ENCODE results near the gene CDH13.

DNA sequence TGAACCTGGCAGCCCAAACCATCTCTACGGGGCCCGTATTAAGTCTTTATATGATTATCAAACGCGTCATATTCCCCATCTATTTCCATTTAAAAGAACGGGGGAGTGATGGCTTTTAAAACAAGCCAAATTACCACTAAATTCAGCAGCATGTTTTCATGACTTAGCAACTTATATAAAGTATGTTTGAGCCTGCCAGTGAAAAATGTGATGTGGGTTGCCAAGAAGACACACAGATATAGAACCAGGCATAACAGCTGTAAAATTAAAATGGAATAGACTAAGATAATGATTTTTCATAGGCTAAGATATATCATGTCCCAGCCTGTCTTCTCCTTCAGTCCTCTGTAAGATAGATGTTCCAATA is 1136.2 kb downstream of the CDH13 start:
- TF ChIP-seq, protein P1, sequence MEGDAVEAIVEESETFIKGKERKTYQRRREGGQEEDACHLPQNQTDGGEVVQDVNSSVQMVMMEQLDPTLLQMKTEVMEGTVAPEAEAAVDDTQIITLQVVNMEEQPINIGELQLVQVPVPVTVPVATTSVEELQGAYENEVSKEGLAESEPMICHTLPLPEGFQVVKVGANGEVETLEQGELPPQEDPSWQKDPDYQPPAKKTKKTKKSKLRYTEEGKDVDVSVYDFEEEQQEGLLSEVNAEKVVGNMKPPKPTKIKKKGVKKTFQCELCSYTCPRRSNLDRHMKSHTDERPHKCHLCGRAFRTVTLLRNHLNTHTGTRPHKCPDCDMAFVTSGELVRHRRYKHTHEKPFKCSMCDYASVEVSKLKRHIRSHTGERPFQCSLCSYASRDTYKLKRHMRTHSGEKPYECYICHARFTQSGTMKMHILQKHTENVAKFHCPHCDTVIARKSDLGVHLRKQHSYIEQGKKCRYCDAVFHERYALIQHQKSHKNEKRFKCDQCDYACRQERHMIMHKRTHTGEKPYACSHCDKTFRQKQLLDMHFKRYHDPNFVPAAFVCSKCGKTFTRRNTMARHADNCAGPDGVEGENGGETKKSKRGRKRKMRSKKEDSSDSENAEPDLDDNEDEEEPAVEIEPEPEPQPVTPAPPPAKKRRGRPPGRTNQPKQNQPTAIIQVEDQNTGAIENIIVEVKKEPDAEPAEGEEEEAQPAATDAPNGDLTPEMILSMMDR (IDR thresholded peaks at IDR 0.05; ENCODE audit: poor library complexity), result no peak
- TF ChIP-seq EZH2phosphoT487 (IDR thresholded peaks at IDR 0.05; ENCODE audit: low read depth, severe bottlenecking, unreplicated experiment), result no peak

Measured in hepatocyte (in vitro differentiated cells).